ENCODE results near the gene NDUFC2.
A peak's percentile ranks its signal among the peaks of the same experiment; 100 is the strongest.

Gene NDUFC2

DNA sequence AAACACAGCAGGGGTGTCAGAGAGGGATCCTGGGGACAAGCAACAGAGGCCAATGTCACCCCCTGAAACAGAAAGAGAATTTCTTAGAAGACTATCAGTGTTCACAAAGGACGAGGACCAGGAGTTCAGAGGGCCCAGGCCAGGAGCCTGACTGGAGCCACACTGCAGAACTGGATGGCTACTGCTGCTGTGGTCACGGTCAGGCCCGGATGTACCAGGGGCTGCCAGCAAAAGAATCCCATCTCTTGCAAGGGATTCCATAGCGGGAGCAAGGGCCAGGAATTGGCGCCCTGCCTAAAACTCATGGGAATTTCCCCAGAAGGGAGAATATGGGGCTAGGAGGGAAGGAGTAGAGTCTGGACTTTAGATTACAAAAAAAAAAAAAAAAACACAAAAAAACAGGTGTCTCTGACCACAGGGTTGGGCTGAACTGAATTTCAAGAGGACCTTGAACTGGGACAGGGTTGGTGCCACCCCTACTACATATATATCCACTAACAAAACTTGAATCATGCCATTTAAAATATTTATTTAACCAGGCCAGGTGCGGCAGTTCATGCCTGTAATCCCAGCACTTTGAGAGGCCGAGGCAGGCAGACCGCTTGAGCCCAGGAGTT, 40.9 kb downstream of the NDUFC2 start:
- TF ChIP-seq, protein P1, sequence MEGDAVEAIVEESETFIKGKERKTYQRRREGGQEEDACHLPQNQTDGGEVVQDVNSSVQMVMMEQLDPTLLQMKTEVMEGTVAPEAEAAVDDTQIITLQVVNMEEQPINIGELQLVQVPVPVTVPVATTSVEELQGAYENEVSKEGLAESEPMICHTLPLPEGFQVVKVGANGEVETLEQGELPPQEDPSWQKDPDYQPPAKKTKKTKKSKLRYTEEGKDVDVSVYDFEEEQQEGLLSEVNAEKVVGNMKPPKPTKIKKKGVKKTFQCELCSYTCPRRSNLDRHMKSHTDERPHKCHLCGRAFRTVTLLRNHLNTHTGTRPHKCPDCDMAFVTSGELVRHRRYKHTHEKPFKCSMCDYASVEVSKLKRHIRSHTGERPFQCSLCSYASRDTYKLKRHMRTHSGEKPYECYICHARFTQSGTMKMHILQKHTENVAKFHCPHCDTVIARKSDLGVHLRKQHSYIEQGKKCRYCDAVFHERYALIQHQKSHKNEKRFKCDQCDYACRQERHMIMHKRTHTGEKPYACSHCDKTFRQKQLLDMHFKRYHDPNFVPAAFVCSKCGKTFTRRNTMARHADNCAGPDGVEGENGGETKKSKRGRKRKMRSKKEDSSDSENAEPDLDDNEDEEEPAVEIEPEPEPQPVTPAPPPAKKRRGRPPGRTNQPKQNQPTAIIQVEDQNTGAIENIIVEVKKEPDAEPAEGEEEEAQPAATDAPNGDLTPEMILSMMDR (conservative IDR thresholded peaks at IDR 0.05; ENCODE audit: low read depth) = no peak
- CTCF ChIA-PET = no interaction called here
- POLR2A ChIA-PET (ENCODE audit: low non-redundant PET) = no interaction called here
- H3K27ac ChIP-seq = peak overlapping the region; percentile 36; the same call in 1 of the 2 replicates
- no peak for DNase-seq (ENCODE audit: low spot score)

DNA sequence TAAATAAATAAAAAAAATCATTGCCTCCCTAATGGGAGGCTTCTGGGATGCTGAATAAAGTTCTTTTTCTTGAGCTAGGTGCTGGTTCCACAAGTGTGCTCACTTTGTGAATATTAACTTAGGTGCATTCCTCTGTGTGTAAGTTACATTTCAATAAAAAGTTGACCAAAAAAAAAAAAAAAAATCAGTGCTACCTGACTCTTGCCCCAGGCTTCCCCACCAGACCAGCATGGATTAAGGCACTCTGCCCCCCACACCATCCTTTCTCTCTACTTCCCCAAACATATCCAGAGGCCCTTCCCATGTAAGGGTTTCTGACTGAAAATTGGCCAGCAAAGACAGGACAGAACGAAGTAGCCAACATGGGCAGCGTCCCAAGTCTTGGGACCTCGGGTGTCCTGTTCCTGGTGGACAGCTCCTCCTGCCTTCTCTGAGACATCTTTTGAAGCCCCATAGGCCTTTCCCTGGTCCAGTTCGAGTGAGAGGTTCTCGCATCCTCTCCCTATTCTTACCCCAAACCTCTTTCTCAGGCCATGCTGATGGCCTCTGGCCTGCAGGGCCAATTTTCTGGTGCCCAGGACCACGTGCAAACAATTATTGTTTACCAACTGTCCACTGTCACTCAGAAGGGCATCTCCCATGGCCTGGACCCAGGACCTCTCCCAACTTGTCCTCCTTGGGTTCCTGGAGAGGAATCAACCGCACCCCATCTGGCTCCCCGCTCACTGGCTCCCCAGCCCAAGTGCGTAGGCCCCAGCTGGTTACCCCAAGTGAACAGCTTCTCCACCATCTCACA, 41.6 kb downstream of the NDUFC2 start:
- CTCF ChIA-PET = no interaction called here
- POLR2A ChIA-PET (ENCODE audit: low non-redundant PET) = no interaction called here
- H3K27ac ChIP-seq = no peak overlapping the region

DNA sequence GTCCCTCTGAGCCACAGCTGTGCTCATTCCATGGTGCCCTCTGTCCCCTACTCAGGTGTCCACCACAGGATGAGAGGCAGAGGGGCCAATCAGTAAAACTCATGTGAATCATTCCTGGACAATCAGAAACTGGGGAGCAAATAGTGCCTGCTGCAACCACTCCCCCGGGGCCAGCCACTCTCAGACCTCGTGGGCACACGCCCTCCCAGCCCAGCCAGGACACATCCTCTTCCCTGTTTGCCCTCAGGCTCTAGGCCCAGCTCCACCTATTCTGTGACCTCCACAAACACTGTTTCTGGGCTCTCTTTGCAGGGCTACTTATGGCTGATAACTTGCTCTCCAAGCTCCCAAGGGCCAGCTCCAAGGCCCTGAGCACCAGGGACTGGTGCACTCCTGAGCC, 42.6 kb downstream of the NDUFC2 start:
- TF ChIP-seq, protein P1 (conservative IDR thresholded peaks at IDR 0.05; ENCODE audit: low read depth) = no peak
- H3K27ac ChIP-seq = peak overlapping the region; percentile 49
- ChIA-PET POLR2A (ENCODE audit: low non-redundant PET) (no interaction called here), CTCF (no interaction called here)
- no peak for DNase-seq (ENCODE audit: low spot score)

More for the DNA sequence above, 41.6 kb downstream of the NDUFC2 start:
- TF ChIP-seq, protein P1 (conservative IDR thresholded peaks at IDR 0.05; ENCODE audit: low read depth) = no peak
- no peak for DNase-seq (ENCODE audit: low spot score)

DNA sequence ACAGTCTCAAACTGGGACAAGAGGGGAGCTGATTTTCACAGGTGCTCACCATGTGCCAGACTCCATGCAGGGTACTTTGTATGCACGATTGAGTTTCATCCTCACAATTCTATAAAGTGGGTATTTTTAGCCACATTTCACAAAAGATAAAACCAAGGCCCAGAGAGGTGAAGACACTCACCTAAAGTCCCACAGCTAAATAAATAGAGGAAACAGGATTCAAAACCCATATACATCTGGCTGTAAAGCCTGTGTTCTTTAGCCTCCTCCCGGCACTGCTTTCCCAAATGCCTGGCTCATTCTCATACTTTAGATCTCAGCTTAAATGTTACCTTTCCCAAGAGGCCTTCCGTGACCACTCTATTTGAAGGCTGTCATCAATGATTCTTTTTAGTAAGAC, 43.3 kb downstream of the NDUFC2 start:
- DNase-seq (ENCODE audit: low spot score) = no peak
- H3K27ac ChIP-seq = no peak overlapping the region
- TF ChIP-seq, protein P1 (conservative IDR thresholded peaks at IDR 0.05; ENCODE audit: low read depth) = no peak
- ChIA-PET CTCF (interaction anchor here (0.7 kb wide), 1 partner anchor 27 kb away, joined by 7 read pairs; the partner anchor contains the start of gene THRSP), POLR2A (ENCODE audit: low non-redundant PET) (no interaction called here)

DNA sequence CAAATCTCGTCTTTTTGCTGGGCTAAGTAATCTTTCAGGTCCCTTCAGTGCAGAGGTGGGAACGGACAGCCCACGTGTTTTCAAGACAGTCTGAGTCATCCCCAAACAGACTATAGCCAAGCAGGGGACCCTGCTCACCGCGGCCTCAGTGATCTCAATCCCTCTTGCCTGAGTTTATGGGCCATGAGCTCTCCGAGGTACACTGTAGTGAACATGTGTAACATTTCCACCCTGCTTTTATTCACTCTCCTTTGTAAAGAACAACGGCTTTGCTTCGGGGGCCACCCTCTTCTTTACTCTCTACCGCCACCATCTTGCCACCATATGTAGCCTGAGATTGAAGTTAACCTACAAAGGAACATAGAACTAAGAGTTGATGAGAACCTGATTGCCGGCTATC, 45.0 kb downstream of the NDUFC2 start:
- no peak overlapping the region for H3K27ac ChIP-seq
- POLR2A ChIA-PET (ENCODE audit: low non-redundant PET) = no interaction called here
- CTCF ChIA-PET = interaction anchor here (0.6 to 0.7 kb wide), 2 partner anchors 9 to 1798 kb away, joined by 3 to 5 read pairs; no protein-coding TSS in a partner anchor
- TF ChIP-seq, protein P1 (conservative IDR thresholded peaks at IDR 0.05; ENCODE audit: low read depth) = no peak
- DNase-seq (ENCODE audit: low spot score) = no peak

DNA sequence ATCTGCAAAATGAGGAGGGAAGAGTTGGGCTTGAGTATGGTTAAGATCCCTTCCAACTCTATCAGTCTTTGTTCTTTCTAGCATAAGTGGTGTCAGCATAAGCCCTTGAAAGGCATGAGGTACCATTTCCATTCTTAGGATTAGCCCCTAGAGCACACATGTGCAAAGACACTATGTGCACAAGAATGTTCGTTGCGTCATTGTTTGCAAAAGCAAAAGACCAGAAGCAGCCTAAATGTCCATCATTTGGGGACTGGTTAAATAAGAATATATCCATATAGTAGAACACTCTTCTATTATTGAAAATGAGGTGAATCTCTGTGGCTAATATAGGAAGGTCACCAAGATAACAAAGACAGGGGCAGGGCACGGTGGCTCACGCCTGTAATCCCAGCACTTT, 46.6 kb downstream of the NDUFC2 start:
- DNase-seq (ENCODE audit: low spot score) = no peak
- TF ChIP-seq, protein P1 (conservative IDR thresholded peaks at IDR 0.05; ENCODE audit: low read depth) = no peak
- H3K27ac ChIP-seq = no peak overlapping the region
- ChIA-PET POLR2A (ENCODE audit: low non-redundant PET) (no interaction called here), CTCF (no interaction called here)
